K562 (cell line): ENCODE measurements around the gene MAP3K6. TPM values are rescaled to one million over a fixed set of nuclear protein-coding genes. Genes with fewer than 3 reads are reported as not detected.

Experiments used
- CHD2 ChIP-seq: IDR thresholded peaks from 2 replicates; pipeline ENCODE4 v1.6.1; 2011; ENCODE audit warnings: low read depth, low read length
- CHD7 ChIP-seq: fragments of 200-600 bp; sonication (generic); IDR thresholded peaks from one replicate; pipeline ENCODE4 v1.6.1; 2012; ENCODE audit warnings: mild to moderate bottlenecking, low read depth, low read length, inconsistent platforms
- DDX20 ChIP-seq: fragments of 450-650 bp; IDR thresholded peaks from 2 replicates; pipeline ENCODE4 v1.6.1; 2016; ENCODE audit warnings: missing genetic modification characterization, low read depth, mild to moderate bottlenecking, missing compliant biosample characterization, moderate library complexity
- ILF3 ChIP-seq: fragments of 450-650 bp; IDR thresholded peaks from 2 replicates; pipeline ENCODE4 v1.6.1; 2018; ENCODE audit warnings: antibody characterized with exemption, mild to moderate bottlenecking, moderate library complexity, borderline replicate concordance
- KDM5B ChIP-seq: fragments of 200-600 bp; sonication (generic); IDR thresholded peaks from 2 replicates; pipeline ENCODE4 v1.6.1; 2012; ENCODE audit warnings: low read depth, mild to moderate bottlenecking, moderate library complexity, low read length, control low read depth, inconsistent platforms; ENCODE audit not compliant: insufficient replicate concordance
- NUFIP1 ChIP-seq: fragments of 450-650 bp; IDR thresholded peaks from 2 replicates; pipeline ENCODE4 v1.6.1; 2018; ENCODE audit not compliant: partially characterized antibody
- SOX6 ChIP-seq: fragments of 450-650 bp; IDR thresholded peaks from 2 replicates; pipeline ENCODE4 v1.6.1; 2014; ENCODE audit warnings: mild to moderate bottlenecking
- TAF9B ChIP-seq: fragments of 450-650 bp; IDR thresholded peaks from 2 replicates; pipeline ENCODE4 v1.6.1; 2018; ENCODE audit warnings: mild to moderate bottlenecking; ENCODE audit not compliant: partially characterized antibody
- ZFPM2 ChIP-seq: fragments of 250-450 bp; sonication (Bioruptor Pico); IDR thresholded peaks from 2 replicates; pipeline ENCODE4 v1.5.1; 2022; ENCODE audit warnings: mild to moderate bottlenecking
- ZNF134 ChIP-seq: fragments of 250-450 bp; sonication (Bioruptor Pico); conservative IDR thresholded peaks from 2 replicates; pipeline ENCODE4 v1.4.0; 2020
- ZNF174 ChIP-seq: fragments of 250-450 bp; sonication (Bioruptor Pico); IDR thresholded peaks from 2 replicates; pipeline ENCODE4 v1.4.0; 2020; ENCODE audit warnings: mild to moderate bottlenecking
- ZNF253 ChIP-seq: fragments of 250-450 bp; sonication (Bioruptor Pico); conservative IDR thresholded peaks from 2 replicates; pipeline ENCODE4 v1.6.1; 2021; ENCODE audit warnings: mild to moderate bottlenecking
- ZSCAN32 ChIP-seq: fragments of 450-650 bp; formaldehyde crosslinking; IDR thresholded peaks from 2 replicates; pipeline ENCODE4 v1.4.0; 2020; ENCODE audit warnings: mild to moderate bottlenecking, moderate library complexity
- polyA plus RNA-seq, 8 experiments: library from polyadenylated mRNA; depleted of rRNA in 4 of 8; stranded (reverse) in 5 of 8; unstranded in 3 of 8; fragments of >200 nt; fragmentation: Nextera tagmentation in 2 of 8; fragmentation: Illumina TruSeq in 1 of 8; extraction: Ambion mirVana in 2 of 8; extraction: Trizol in 1 of 8; gene quantifications; 2 replicates each; pipeline versions ENCODE4 v1.2.1 to v1.2.3, GENCODE V29; 2011 to 2014; ENCODE audit warnings: inconsistent platforms in 1 of 8, missing spikeins in 1 of 8
- total RNA-seq, 7 experiments: library from RNA; depleted of rRNA in 6 of 7; stranded (reverse); fragments of >200 nt in 6 of 7; fragmentation: Illumina TruSeq in 2 of 7; extraction: Trizol in 2 of 7; gene quantifications; 2 replicates each; pipeline versions ENCODE4 v1.2.1 to v1.2.3, GENCODE V29; 2011 to 2021; ENCODE audit warnings: low replicate concordance in 1 of 7

MAP3K6 gene
- total and polyA plus RNA-seq, 9 of the 15 experiments (the other 6 are each of a cell fraction or from before 2014, with no cell fraction given): 0.99 to 21.9 (median 7.0) TPM

- TF ChIP-seq CHD7 (no peak), ZSCAN32 (CRISPR knock-in tag) (no peak), ZNF253 (CRISPR knock-in tag) (no peak), NUFIP1 (no peak), SOX6 (no peak), ZFPM2 (CRISPR knock-in tag) (no peak), ILF3 (no peak), DDX20 (tag) (no peak), KDM5B (no peak), ZNF174 (CRISPR knock-in tag) (no peak), CHD2 (no peak), TAF9B (no peak), ZNF134 (CRISPR knock-in tag) (no peak)
Observed at GRCh38 chr1:27356277-27356618, 10.5 kb downstream of the MAP3K6 start (continued).
